HepG2 (cell line): ENCODE measurements around the gene RBM5. TPM values are rescaled to one million over a fixed set of nuclear protein-coding genes. Genes with fewer than 3 reads are reported as not detected.

Experiments used
- ARID2 ChIP-seq: sonication (generic); formaldehyde crosslinking; IDR thresholded peaks from 2 replicates; pipeline ENCODE4 v1.8.1; 2022; ENCODE audit warnings: mild to moderate bottlenecking, missing genetic modification reagents, borderline replicate concordance
- BHLHE40 ChIP-seq: IDR thresholded peaks from 2 replicates; pipeline ENCODE4 v1.6.1; 2011; ENCODE audit warnings: low read length, improper control_type of control experiment
- ETS1 ChIP-seq: sonication (generic); formaldehyde crosslinking; IDR thresholded peaks from 2 replicates; pipeline ENCODE4 v1.4.0; 2020; ENCODE audit warnings: missing genetic modification reagents
- FOSL2 ChIP-seq: sonication (generic); formaldehyde crosslinking; IDR thresholded peaks from 2 replicates; pipeline ENCODE4 v1.4.0; 2020; ENCODE audit warnings: missing genetic modification reagents
- GLI4 ChIP-seq: sonication (generic); formaldehyde crosslinking; IDR thresholded peaks from 2 replicates; pipeline ENCODE4 v1.5.1; 2020; ENCODE audit warnings: missing genetic modification reagents, mild to moderate bottlenecking, moderate library complexity, borderline replicate concordance
- RARA ChIP-seq: IDR thresholded peaks from 2 replicates; pipeline ENCODE4 v1.6.1; 2016; ENCODE audit warnings: missing genetic modification reagents, missing compliant biosample characterization
- ZNF512 ChIP-seq: sonication (generic); formaldehyde crosslinking; IDR thresholded peaks from 2 replicates; pipeline ENCODE4 v1.4.0; 2020; ENCODE audit warnings: mild to moderate bottlenecking, missing genetic modification reagents
- ZNF691 ChIP-seq: sonication (generic); formaldehyde crosslinking; IDR thresholded peaks from 2 replicates; pipeline ENCODE4 v1.4.0; 2020; ENCODE audit warnings: missing genetic modification reagents, low read depth, mild to moderate bottlenecking, borderline replicate concordance
- ZNF7 ChIP-seq: IDR thresholded peaks from 2 replicates; pipeline ENCODE4 v1.6.1; 2016; ENCODE audit warnings: missing biosample characterization, missing genetic modification reagents
- ZNF709 ChIP-seq: sonication (generic); formaldehyde crosslinking; IDR thresholded peaks from 2 replicates; pipeline ENCODE4 v1.5.0; 2020; ENCODE audit warnings: mild to moderate bottlenecking, missing genetic modification reagents
- ZNF816 ChIP-seq: sonication (generic); formaldehyde crosslinking; IDR thresholded peaks from 2 replicates; pipeline ENCODE4 v1.8.0; 2022; ENCODE audit warnings: missing genetic modification reagents, mild to moderate bottlenecking, borderline replicate concordance
- polyA plus RNA-seq, 8 experiments: library from polyadenylated mRNA; depleted of rRNA in 3 of 8; stranded (reverse) in 7 of 8; unstranded in 1 of 8; fragments of >200 nt; fragmentation: Illumina TruSeq in 4 of 8; extraction: Trizol in 4 of 8; gene quantifications; 2 replicates each; pipeline versions ENCODE4 v1.2.1 to v1.2.3, GENCODE V29; 2011 to 2016; ENCODE audit warnings: low read depth in 4 of 8, missing spikeins in 1 of 8, mixed read lengths in 1 of 8; ENCODE audit not compliant: insufficient read depth in 1 of 8
- total RNA-seq, 5 experiments: library from RNA; depleted of rRNA; stranded (reverse); fragments of >200 nt; fragmentation: Illumina TruSeq; extraction: Trizol; gene quantifications; 2 replicates each; pipeline ENCODE4 v1.2.3, GENCODE V29; 2016; ENCODE audit warnings: low read depth in 1 of 5

The RBM5 gene
- total and polyA plus RNA-seq, 2 of the 13 experiments (the other 11 are each of a cell fraction or from before 2014, with no cell fraction given), result 106 to 204 TPM

GRCh38 chr3:50153782-50154475, 65.2 kb downstream of the RBM5 start (continued):
- TF ChIP-seq RARA (CRISPR knock-in tag) (no peak), FOSL2 (no peak), ETS1 (CRISPR knock-in tag) (no peak), GLI4 (CRISPR knock-in tag) (no peak), ZNF691 (no peak), ZNF816 (no peak), BHLHE40 (no peak), ZNF512 (CRISPR knock-in tag) (no peak; the same call in 1 of the 2 replicates), ZNF709 (no peak), ZNF7 (CRISPR knock-in tag) (no peak), ARID2 (CRISPR knock-in tag) (no peak)
- TF ChIP-seq, all 625 proteins: peak for 6
